ENCODE data around the gene CDYL.

CDYL gene

DNA sequence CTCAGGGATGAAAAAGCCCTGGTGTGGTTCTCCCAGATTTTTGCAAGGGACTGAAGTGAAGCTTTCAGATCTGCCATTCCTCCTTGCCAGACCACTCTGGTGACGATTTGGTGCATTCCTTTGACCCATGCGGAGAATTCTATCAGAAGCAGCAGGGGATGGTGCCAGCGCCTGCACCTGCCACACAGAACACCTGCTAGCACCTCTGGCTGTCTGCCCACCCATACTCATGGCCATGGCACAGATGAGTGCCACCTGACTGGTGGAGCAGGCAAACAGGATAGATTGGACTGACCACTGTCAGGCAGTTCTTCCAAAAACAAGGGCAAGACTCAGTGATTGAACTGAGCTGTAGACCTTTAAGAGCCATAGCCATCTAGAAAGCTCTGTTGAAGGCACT is 107.1 kb downstream of the CDYL start:
- 90% methylated on average over 3 of the region's 3 CpGs for WGBS (ENCODE audit: insufficient coverage)
- POLR2A ChIA-PET = no interaction called here

DNA sequence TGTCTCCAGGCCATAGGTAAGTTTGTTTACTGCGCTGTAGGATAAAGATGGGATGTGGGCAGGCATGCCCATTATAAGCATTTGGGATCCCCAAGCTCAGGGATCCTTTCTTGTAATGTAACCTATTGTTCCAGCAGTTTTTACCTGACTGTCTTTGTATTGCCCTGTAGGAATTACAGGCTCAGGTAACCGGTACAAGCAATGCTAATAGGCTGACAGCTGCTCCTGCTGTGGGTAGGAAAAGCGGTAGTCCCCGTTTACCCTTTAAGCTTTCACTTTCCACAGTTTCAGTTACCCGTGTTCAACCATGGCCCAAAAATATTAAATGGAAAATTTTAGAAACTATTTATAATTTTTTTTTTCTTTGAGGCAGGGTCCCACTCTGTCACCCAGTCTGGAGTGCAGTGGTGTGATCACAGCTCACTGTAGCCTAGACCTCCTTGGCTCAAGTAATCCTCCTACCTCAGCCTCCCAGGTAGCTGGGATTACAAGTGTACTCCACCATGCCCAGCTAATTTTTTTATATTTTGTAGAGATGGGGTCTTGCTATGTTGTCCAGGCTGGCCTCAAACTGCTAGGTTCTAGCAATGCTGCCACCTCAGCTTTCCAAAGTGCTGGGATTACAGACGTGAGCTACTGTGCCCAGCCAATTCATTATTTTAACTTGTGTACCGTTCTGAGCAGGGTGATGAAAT is 108.6 kb downstream of the CDYL start:
- ChIA-PET POLR2A (no interaction called here), CTCF (interaction anchor here (0.9 kb wide), 1 partner anchor 24 kb away, joined by 4 read pairs; no protein-coding TSS in a partner anchor)
- peaks cover 2 to 21% (median 3%) of the 10 kb centered on the region in 5 experiments for H3K9me3 ChIP-seq (ENCODE audit: control extremely low read depth in 1 of 5, control insufficient read depth in 4 of 5, insufficient read depth in 2 of 5, low read depth in 1 of 5, low read length in 4 of 5)
- no peaks in the 10 kb centered on the region for H3K27me3 ChIP-seq (replicated peaks in 2 of 5; ENCODE audit: control insufficient read depth in 4 of 5, insufficient read depth in 5 of 5, low read length in 4 of 5)
- WGBS (ENCODE audit: insufficient coverage) = 97% methylated on average over 3 of the region's 7 CpGs
- no peak overlapping the region for H3K4me3 ChIP-seq (ENCODE audit: control insufficient read depth in 1 of 7, extremely low read depth in 1 of 7, insufficient read depth in 4 of 7, low read depth in 2 of 7, low read length in 6 of 7)
- H3K36me3 ChIP-seq (ENCODE audit: control insufficient read depth in 4 of 4, insufficient read depth in 4 of 4, low read length in 3 of 4) = peaks cover 0 to 2% (median 0%) of the 10 kb centered on the region in 4 experiments
- no peak for DNase-seq
- no peak overlapping the region for H3K27ac ChIP-seq (ENCODE audit: insufficient read depth in 1 of 2, low read depth in 1 of 2, low read length in 2 of 2, poor library complexity in 1 of 2, severe bottlenecking in 2 of 2)
- peaks cover 0 to 6% (median 1%) of the 10 kb centered on the region in 4 experiments for H3K4me1 ChIP-seq (ENCODE audit: control extremely low read depth in 1 of 4, control insufficient read depth in 4 of 4, insufficient read depth in 4 of 4, low read length in 3 of 4)

More for the DNA sequence above, 107.1 kb downstream of the CDYL start:
- Histone ChIP-seq H3K27me3 (replicated peaks in 2 of 5; ENCODE audit: control insufficient read depth in 4 of 5, insufficient read depth in 5 of 5, low read length in 4 of 5) (no peaks in the 10 kb centered on the region), H3K4me3 (ENCODE audit: control insufficient read depth in 1 of 7, extremely low read depth in 1 of 7, insufficient read depth in 4 of 7, low read depth in 2 of 7, low read length in 6 of 7) (no peak overlapping the region), H3K4me1 (ENCODE audit: control extremely low read depth in 1 of 4, control insufficient read depth in 4 of 4, insufficient read depth in 4 of 4, low read length in 3 of 4) (peaks cover 0 to 4% (median 0%) of the 10 kb centered on the region in 4 experiments), H3K36me3 (ENCODE audit: control insufficient read depth in 4 of 4, insufficient read depth in 4 of 4, low read length in 3 of 4) (peaks cover 0 to 2% (median 0%) of the 10 kb centered on the region in 4 experiments), H3K9me3 (ENCODE audit: control extremely low read depth in 1 of 5, control insufficient read depth in 4 of 5, insufficient read depth in 2 of 5, low read depth in 1 of 5, low read length in 4 of 5) (peaks cover 2 to 25% (median 4%) of the 10 kb centered on the region in 5 experiments), H3K27ac (ENCODE audit: insufficient read depth in 1 of 2, low read depth in 1 of 2, low read length in 2 of 2, poor library complexity in 1 of 2, severe bottlenecking in 2 of 2) (no peak overlapping the region)
- no peak for DNase-seq
- CTCF ChIA-PET = interaction anchor here (1.8 kb wide), 1 partner anchor 9 kb away, joined by 5 read pairs; no protein-coding TSS in a partner anchor

DNA sequence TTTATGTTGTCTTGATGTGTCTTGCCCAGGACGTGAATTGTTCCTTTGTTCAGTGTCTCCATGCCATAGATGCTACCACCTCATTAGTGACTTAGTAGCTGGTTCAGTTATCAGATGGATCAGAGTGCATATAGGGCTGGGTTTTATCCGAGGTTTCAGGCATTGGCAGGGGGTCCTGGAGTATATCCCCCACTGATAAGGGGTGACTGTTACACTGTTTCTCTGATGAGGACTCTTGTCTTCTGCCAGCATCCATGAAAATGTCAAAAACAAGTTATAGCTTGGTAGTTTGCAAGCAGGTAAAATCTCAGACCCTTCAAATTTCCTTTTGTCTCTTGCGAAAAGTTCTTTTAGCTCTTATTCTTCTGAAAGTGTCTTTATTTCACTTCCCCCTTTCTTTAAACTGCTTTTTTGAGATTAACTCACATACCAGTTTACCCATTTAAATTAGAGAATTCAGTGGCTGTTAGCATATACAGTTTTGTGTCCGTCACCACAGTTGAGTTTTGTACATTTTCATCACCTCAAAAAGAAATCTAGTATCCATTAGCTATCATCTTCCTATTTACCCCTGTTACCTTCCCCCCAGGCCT is 109.2 kb downstream of the CDYL start:
- H3K4me1 ChIP-seq (ENCODE audit: control extremely low read depth in 1 of 4, control insufficient read depth in 4 of 4, insufficient read depth in 4 of 4, low read length in 3 of 4) = peaks cover 0 to 7% (median 2%) of the 10 kb centered on the region in 4 experiments
- CTCF ChIA-PET = no interaction called here
- H3K4me3 ChIP-seq (ENCODE audit: control insufficient read depth in 1 of 7, extremely low read depth in 1 of 7, insufficient read depth in 4 of 7, low read depth in 2 of 7, low read length in 6 of 7) = no peak overlapping the region
- no peaks in the 10 kb centered on the region for H3K27me3 ChIP-seq (replicated peaks in 2 of 5; ENCODE audit: control insufficient read depth in 4 of 5, insufficient read depth in 5 of 5, low read length in 4 of 5)
- peaks cover 0 to 17% (median 2%) of the 10 kb centered on the region in 5 experiments for H3K9me3 ChIP-seq (ENCODE audit: control extremely low read depth in 1 of 5, control insufficient read depth in 4 of 5, insufficient read depth in 2 of 5, low read depth in 1 of 5, low read length in 4 of 5)
- WGBS (ENCODE audit: insufficient coverage) = 86% methylated on average over 4 of the region's 4 CpGs
- POLR2A ChIA-PET = no interaction called here
- H3K36me3 ChIP-seq (ENCODE audit: control insufficient read depth in 4 of 4, insufficient read depth in 4 of 4, low read length in 3 of 4) = peaks cover 0 to 2% (median 0%) of the 10 kb centered on the region in 4 experiments
- DNase-seq = no peak
- no peak overlapping the region for H3K27ac ChIP-seq (ENCODE audit: insufficient read depth in 1 of 2, low read depth in 1 of 2, low read length in 2 of 2, poor library complexity in 1 of 2, severe bottlenecking in 2 of 2)

DNA sequence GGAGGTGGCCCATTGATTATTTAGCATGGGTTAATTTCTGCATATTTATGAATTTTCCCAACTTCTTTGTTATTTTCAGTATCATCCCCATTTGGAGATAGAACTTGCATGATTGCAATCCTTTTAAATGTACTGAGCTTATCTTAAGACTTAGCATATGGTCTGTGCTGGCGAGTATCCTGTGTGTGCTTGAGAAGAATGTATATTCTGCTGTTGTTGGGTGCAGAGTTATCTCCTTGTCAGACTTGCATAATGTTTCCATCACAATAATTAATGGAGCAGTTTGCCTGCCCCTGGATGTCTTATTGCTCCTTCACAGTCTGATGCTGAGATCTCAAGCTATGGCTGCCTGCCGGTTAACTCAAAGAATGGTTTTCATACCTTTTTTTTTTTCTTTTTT is 112.6 kb downstream of the CDYL start:
- no peak overlapping the region for H3K27ac ChIP-seq (ENCODE audit: insufficient read depth in 1 of 2, low read depth in 1 of 2, low read length in 2 of 2, poor library complexity in 1 of 2, severe bottlenecking in 2 of 2)
- peaks cover 0 to 3% (median 2%) of the 10 kb centered on the region in 5 experiments for H3K9me3 ChIP-seq (ENCODE audit: control extremely low read depth in 1 of 5, control insufficient read depth in 4 of 5, insufficient read depth in 2 of 5, low read depth in 1 of 5, low read length in 4 of 5)
- POLR2A ChIA-PET = no interaction called here
- CTCF ChIA-PET = interaction anchor here (0.6 kb wide), 3 partner anchors 9 to 1345 kb away, joined by 3 to 4 read pairs (median 3); no protein-coding TSS in a partner anchor
- no peaks in the 10 kb centered on the region for H3K27me3 ChIP-seq (replicated peaks in 2 of 5; ENCODE audit: control insufficient read depth in 4 of 5, insufficient read depth in 5 of 5, low read length in 4 of 5)
- DNase-seq = no peak
- 80% methylated on average over 1 of the region's 2 CpGs for WGBS (ENCODE audit: insufficient coverage)
- H3K4me1 ChIP-seq (ENCODE audit: control extremely low read depth in 1 of 4, control insufficient read depth in 4 of 4, insufficient read depth in 4 of 4, low read length in 3 of 4) = peaks cover 0 to 4% (median 2%) of the 10 kb centered on the region in 4 experiments
- peaks cover 0 to 23% (median 14%) of the 10 kb centered on the region in 4 experiments for H3K36me3 ChIP-seq (ENCODE audit: control insufficient read depth in 4 of 4, insufficient read depth in 4 of 4, low read length in 3 of 4)
- no peak overlapping the region for H3K4me3 ChIP-seq (ENCODE audit: control insufficient read depth in 1 of 7, extremely low read depth in 1 of 7, insufficient read depth in 4 of 7, low read depth in 2 of 7, low read length in 6 of 7)

DNA sequence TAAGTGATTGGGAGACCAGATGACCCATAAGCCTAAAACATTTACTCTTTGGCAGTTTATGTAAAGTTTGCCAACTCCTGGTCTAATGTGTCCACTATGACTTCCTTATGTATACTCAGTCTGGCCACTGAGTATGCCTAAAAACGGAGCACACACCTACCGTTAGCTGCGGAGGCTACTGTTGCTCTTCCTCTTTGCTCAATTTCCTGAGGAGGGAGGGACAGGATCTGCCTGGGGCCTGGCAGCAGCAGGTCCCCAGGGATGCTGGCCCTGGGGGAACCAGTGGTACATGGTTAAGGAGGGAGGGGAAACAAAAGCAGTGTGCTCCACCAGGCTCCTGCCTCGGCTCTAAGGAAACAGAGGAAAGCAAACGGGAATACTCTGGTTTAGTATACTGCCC is 113.5 kb downstream of the CDYL start:
- Histone ChIP-seq H3K4me1 (ENCODE audit: control extremely low read depth in 1 of 4, control insufficient read depth in 4 of 4, insufficient read depth in 4 of 4, low read length in 3 of 4) (peaks cover 0 to 4% (median 2%) of the 10 kb centered on the region in 4 experiments), H3K36me3 (ENCODE audit: control insufficient read depth in 4 of 4, insufficient read depth in 4 of 4, low read length in 3 of 4) (peaks cover 2 to 30% (median 19%) of the 10 kb centered on the region in 4 experiments), H3K27me3 (replicated peaks in 2 of 5; ENCODE audit: control insufficient read depth in 4 of 5, insufficient read depth in 5 of 5, low read length in 4 of 5) (no peaks in the 10 kb centered on the region), H3K9me3 (ENCODE audit: control extremely low read depth in 1 of 5, control insufficient read depth in 4 of 5, insufficient read depth in 2 of 5, low read depth in 1 of 5, low read length in 4 of 5) (peaks cover 0 to 3% (median 2%) of the 10 kb centered on the region in 5 experiments), H3K27ac (ENCODE audit: insufficient read depth in 1 of 2, low read depth in 1 of 2, low read length in 2 of 2, poor library complexity in 1 of 2, severe bottlenecking in 2 of 2) (no peak overlapping the region), H3K4me3 (ENCODE audit: control insufficient read depth in 1 of 7, extremely low read depth in 1 of 7, insufficient read depth in 4 of 7, low read depth in 2 of 7, low read length in 6 of 7) (no peak overlapping the region)
- ChIA-PET POLR2A (no interaction called here), CTCF (no interaction called here)
- WGBS (ENCODE audit: insufficient coverage) = no CpG with 5 or more reads among the region's 5 CpGs
- DNase-seq = peak in 1 of 3 donors; percentile 17

DNA sequence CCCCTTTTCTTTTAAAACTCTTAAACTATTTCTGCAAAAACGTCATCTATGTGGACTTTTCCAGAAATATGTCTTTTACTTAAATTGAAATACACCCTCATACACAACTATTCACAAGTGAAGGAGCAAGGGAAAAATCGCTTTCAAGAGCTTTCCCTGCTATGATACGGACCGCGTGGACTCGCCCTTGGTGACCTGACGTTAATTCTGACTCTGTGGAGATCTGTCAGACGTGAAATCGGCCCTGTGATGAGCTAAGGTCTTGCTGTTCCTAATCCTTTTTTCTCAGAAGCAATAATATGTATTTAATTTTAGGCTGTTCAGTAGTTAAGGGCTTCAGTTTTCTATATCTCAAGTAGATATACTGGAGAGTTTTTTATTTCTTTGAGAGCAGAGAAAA is 114.0 kb downstream of the CDYL start:
- no peak overlapping the region for H3K4me3 ChIP-seq (ENCODE audit: control insufficient read depth in 1 of 7, extremely low read depth in 1 of 7, insufficient read depth in 4 of 7, low read depth in 2 of 7, low read length in 6 of 7)
- peaks cover 0 to 3% (median 2%) of the 10 kb centered on the region in 5 experiments for H3K9me3 ChIP-seq (ENCODE audit: control extremely low read depth in 1 of 5, control insufficient read depth in 4 of 5, insufficient read depth in 2 of 5, low read depth in 1 of 5, low read length in 4 of 5)
- ChIA-PET POLR2A (interaction anchor here (0.5 kb wide), 1 partner anchor 29 kb away, joined by 3 read pairs; no protein-coding TSS in a partner anchor), CTCF (no interaction called here)
- peaks cover 2 to 30% (median 19%) of the 10 kb centered on the region in 4 experiments for H3K36me3 ChIP-seq (ENCODE audit: control insufficient read depth in 4 of 4, insufficient read depth in 4 of 4, low read length in 3 of 4)
- WGBS (ENCODE audit: insufficient coverage) = 95% methylated on average over 6 of the region's 9 CpGs
- H3K4me1 ChIP-seq (ENCODE audit: control extremely low read depth in 1 of 4, control insufficient read depth in 4 of 4, insufficient read depth in 4 of 4, low read length in 3 of 4) = peaks cover 0 to 4% (median 2%) of the 10 kb centered on the region in 4 experiments
- H3K27ac ChIP-seq (ENCODE audit: insufficient read depth in 1 of 2, low read depth in 1 of 2, low read length in 2 of 2, poor library complexity in 1 of 2, severe bottlenecking in 2 of 2) = no peak overlapping the region
- H3K27me3 ChIP-seq (replicated peaks in 2 of 5; ENCODE audit: control insufficient read depth in 4 of 5, insufficient read depth in 5 of 5, low read length in 4 of 5) = no peaks in the 10 kb centered on the region
- no peak for DNase-seq

DNA sequence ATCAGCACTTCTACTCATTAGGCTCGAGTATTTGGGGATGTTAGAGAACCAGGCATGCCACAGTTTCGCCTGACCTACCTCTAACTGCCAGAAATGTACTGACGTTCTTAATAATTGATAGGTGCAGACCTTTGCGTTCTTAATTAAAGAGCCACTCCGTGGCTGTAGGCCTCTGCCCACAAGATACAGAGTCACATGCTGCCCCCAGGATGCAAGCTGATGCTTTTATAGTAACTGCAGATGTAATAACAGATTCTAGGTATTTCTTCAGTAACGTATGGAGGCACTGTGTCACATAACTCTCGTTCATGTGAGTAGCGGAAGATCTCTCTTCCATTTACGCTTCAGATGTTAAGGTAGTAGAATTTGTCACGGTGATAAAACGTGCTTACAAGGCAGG is 114.4 kb downstream of the CDYL start:
- Histone ChIP-seq H3K27me3 (replicated peaks in 2 of 5; ENCODE audit: control insufficient read depth in 4 of 5, insufficient read depth in 5 of 5, low read length in 4 of 5) (no peaks in the 10 kb centered on the region), H3K27ac (ENCODE audit: insufficient read depth in 1 of 2, low read depth in 1 of 2, low read length in 2 of 2, poor library complexity in 1 of 2, severe bottlenecking in 2 of 2) (no peak overlapping the region), H3K36me3 (ENCODE audit: control insufficient read depth in 4 of 4, insufficient read depth in 4 of 4, low read length in 3 of 4) (peaks cover 2 to 31% (median 20%) of the 10 kb centered on the region in 4 experiments), H3K4me1 (ENCODE audit: control extremely low read depth in 1 of 4, control insufficient read depth in 4 of 4, insufficient read depth in 4 of 4, low read length in 3 of 4) (peaks cover 0 to 4% (median 2%) of the 10 kb centered on the region in 4 experiments), H3K9me3 (ENCODE audit: control extremely low read depth in 1 of 5, control insufficient read depth in 4 of 5, insufficient read depth in 2 of 5, low read depth in 1 of 5, low read length in 4 of 5) (peaks cover 0 to 3% (median 2%) of the 10 kb centered on the region in 5 experiments), H3K4me3 (ENCODE audit: control insufficient read depth in 1 of 7, extremely low read depth in 1 of 7, insufficient read depth in 4 of 7, low read depth in 2 of 7, low read length in 6 of 7) (no peak overlapping the region)
- 95% methylated on average over 8 of the region's 11 CpGs for WGBS (ENCODE audit: insufficient coverage)
- ChIA-PET CTCF (no interaction called here), POLR2A (interaction anchor here (0.5 kb wide), 1 partner anchor 29 kb away, joined by 3 read pairs; no protein-coding TSS in a partner anchor)
- DNase-seq = no peak

Data from common myeloid progenitor, CD34-positive (primary cell).